NCI-H460 (cell line): ENCODE measurements around the gene SNX32. TPM values are rescaled to one million over a fixed set of nuclear protein-coding genes. Genes with fewer than 3 reads are reported as not detected.
A peak's percentile ranks its signal among the peaks of the same experiment; 100 is the strongest.

Experiments
- DNase-seq: peaks from one replicate; pipeline ENCODE4 v3.0.0-alpha.2; 2016; ENCODE audit warnings: low read depth; ENCODE audit errors: extremely low read depth
- total RNA-seq: library from RNA; depleted of rRNA; stranded (reverse); fragments of >200 nt; shearing (Covaris generic); gene quantifications from 2 replicates; pipeline ENCODE4 v1.2.3, GENCODE V29; 2014; rRNA removed

SNX32 gene
- total RNA-seq, 1 experiment from 2014 or later: 0.05 TPM

DNA sequence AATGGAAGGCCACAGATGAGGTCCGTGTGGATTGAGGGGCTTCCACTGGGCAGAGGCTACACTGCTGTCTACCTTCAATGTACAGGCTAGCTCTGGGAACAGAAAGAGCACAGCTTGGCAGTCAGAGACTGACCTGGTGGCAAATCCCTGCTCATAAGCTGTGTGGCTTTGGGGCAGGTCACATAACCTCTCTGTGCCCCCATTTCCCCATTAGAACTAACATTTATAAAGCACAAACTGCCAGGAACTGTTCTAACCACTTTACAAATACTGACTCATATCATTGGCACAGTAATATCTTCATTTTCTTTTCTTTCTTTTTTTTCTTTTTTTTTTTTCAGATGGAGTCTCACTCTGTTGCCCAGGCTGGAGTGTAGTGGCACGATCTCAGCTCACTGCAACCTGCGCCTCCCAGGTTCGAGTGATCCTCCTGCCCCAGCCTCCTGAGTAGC lies 63.3 kb downstream of the SNX32 start:
- no peak for DNase-seq

DNA sequence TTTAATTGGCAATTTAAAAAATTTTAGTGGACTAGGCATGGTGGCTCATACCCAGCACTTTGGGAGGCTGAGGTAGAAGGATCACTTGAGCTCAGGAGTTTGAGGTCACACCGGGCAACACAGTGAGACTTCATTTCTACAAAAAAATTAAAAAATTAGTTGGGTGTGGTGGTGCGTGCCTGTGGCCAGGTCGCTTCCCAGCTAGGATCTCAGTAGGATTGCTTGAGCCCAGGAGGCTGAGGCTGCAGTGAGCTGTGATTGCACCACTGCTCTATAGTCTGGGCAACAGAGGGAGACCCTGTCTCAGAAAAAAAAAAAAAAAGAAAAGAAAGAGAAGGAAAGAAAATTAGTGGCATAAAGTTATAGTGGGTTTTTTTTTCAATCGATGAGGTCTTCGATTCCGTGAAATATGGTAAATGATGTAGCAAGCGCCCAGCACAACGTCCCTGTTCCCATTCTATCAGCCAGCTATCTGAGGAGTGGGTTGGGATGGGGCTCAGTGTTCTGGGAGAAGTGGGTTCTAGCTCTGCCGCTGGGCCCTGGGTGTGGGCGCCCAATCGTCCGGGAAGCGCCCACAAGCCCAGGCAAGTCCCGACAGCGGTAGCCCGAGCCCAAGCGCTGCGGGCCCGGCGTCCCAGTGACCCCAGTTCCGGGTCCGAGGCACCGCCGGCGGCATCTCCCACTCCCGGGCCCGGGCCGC lies 65.0 kb downstream of the SNX32 start:
- no peak for DNase-seq

GRCh38 chr11:65899356-65900124 lies 65.8 kb downstream of the SNX32 start:
- DNase-seq: peak; percentile 70

GRCh38 chr11:65900125-65900898 lies 66.5 kb downstream of the SNX32 start, which contains the start of gene FOSL1:
TSS of gene FOSL1 (minus strand) at chr11:65900388. CDS start at chr11:65900339, 49 bp downstream.
- DNase-seq: peak; percentile 90

DNA sequence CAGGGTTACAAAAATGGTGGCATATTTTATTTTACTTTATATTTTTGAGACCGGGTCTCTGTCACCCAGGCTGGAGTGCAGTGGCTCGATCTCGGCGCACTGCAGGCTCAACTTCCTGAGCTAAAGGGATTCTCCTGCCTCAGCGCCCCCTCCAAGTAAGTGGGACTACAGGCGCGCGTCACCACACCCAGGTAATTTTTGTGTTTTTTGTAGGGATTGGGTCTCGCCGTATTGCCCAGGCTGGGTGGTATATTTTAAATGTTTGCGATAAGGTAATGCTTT lies 67.1 kb downstream of the SNX32 start:
- no peak for DNase-seq

GRCh38 chr11:65903068-65903481 lies 69.3 kb downstream of the SNX32 start:
- DNase-seq: no peak

Other genes with a start within 250 kb of the SNX32 start
- gene KCNK7, start 238.2 kb upstream of the SNX32 start, total RNA-seq: not detected in 2 replicates
- gene MAP3K11, start 219.7 kb upstream of the SNX32 start, total RNA-seq: 15.9 and 19.2 TPM in 2 replicates
- gene PCNX3, start 218.2 kb upstream of the SNX32 start, total RNA-seq: 12.3 and 13.8 TPM in 2 replicates
- gene SIPA1, start 195.9 kb upstream of the SNX32 start, total RNA-seq: 6.0 and 9.5 TPM in 2 replicates
- gene RELA, start 171.0 kb upstream of the SNX32 start, total RNA-seq: 31.5 and 34.7 TPM in 2 replicates
- gene KAT5, start 121.7 kb upstream of the SNX32 start, total RNA-seq: 32.7 and 35.9 TPM in 2 replicates
- gene RNASEH2C, start 113.2 kb upstream of the SNX32 start, total RNA-seq: 13.9 and 15.4 TPM in 2 replicates
- gene AP5B1, start 53.0 kb upstream of the SNX32 start, total RNA-seq: 7.6 and 8.3 TPM in 2 replicates
- not detected in 2 replicates for gene OVOL1, start 46.9 kb upstream of the SNX32 start, total RNA-seq
- gene CFL1, start 24.2 kb downstream of the SNX32 start, total RNA-seq: 362 and 364 TPM in 2 replicates
- gene MUS81, start 26.5 kb downstream of the SNX32 start, total RNA-seq: 36.8 and 39.1 TPM in 2 replicates
- 1.0 and 2.8 TPM in 2 replicates for gene EFEMP2, start 38.8 kb downstream of the SNX32 start, total RNA-seq
- gene CTSW, start 45.9 kb downstream of the SNX32 start, total RNA-seq: not detected in 2 replicates
- 89.6 and 109 TPM in 2 replicates for gene FIBP, start 54.5 kb downstream of the SNX32 start, total RNA-seq
- 27.3 and 27.5 TPM in 2 replicates for gene CCDC85B, start 56.7 kb downstream of the SNX32 start, total RNA-seq
- gene FOSL1, start 66.4 kb downstream of the SNX32 start, total RNA-seq: 56.1 and 58.4 TPM in 2 replicates
- 7.4 and 9.6 TPM in 2 replicates for gene C11orf68, start 85.1 kb downstream of the SNX32 start, total RNA-seq
- gene DRAP1, start 85.5 kb downstream of the SNX32 start, total RNA-seq: 57.2 and 62.4 TPM in 2 replicates
- not detected in 2 replicates for gene TSGA10IP, start 111.5 kb downstream of the SNX32 start, total RNA-seq
- 24.7 and 28.4 TPM in 2 replicates for gene SART1, start 127.8 kb downstream of the SNX32 start, total RNA-seq
- 23.0 TPM in 2 replicates for gene EIF1AD, start 168.2 kb downstream of the SNX32 start, total RNA-seq
- 53.6 and 64.3 TPM in 2 replicates for gene BANF1, start 168.5 kb downstream of the SNX32 start, total RNA-seq
- not detected in 2 replicates for gene CST6, start 178.0 kb downstream of the SNX32 start, total RNA-seq
- not detected in 2 replicates for gene CATSPER1, start 192.5 kb downstream of the SNX32 start, total RNA-seq
- not detected in 2 replicates for gene GAL3ST3, start 215.2 kb downstream of the SNX32 start, total RNA-seq
- 91.7 and 101 TPM in 2 replicates for gene SF3B2, start 218.4 kb downstream of the SNX32 start, total RNA-seq
- 10.3 and 13.9 TPM in 2 replicates for gene PACS1, start 236.3 kb downstream of the SNX32 start, total RNA-seq